GM06990 (cell line): ENCODE data around the gene ZNF407.

Experiments
- DNase-seq: peaks from one replicate; pipeline ENCODE4 v3.0.0-alpha.2; 2011; ENCODE audit not compliant: insufficient read length; ENCODE audit errors: extremely low read depth
- H3K27me3 ChIP-seq: replicated peaks from 2 replicates; pipeline ENCODE4 v1.6.0; 2011; ENCODE audit warnings: low read length; ENCODE audit not compliant: control insufficient read depth, insufficient read depth
- H3K36me3 ChIP-seq: 2 replicates; pipeline ENCODE4 v1.5.1; 2011; ENCODE audit warnings: low read length; ENCODE audit not compliant: control insufficient read depth, insufficient read depth
- H3K4me3 ChIP-seq: replicated peaks from 2 replicates; pipeline ENCODE4 v1.5.1; 2011; ENCODE audit warnings: low read depth, mild to moderate bottlenecking, control low read depth, low read length
- TF ChIP-seq, protein P1 (sequence below): IDR thresholded peaks from 2 replicates; pipeline ENCODE4 v1.5.1; 2011; ENCODE audit warnings: low read length, control low read depth, mild to moderate bottlenecking, inconsistent platforms; ENCODE audit not compliant: insufficient read depth, poor library complexity, severe bottlenecking

The ZNF407 gene

DNA sequence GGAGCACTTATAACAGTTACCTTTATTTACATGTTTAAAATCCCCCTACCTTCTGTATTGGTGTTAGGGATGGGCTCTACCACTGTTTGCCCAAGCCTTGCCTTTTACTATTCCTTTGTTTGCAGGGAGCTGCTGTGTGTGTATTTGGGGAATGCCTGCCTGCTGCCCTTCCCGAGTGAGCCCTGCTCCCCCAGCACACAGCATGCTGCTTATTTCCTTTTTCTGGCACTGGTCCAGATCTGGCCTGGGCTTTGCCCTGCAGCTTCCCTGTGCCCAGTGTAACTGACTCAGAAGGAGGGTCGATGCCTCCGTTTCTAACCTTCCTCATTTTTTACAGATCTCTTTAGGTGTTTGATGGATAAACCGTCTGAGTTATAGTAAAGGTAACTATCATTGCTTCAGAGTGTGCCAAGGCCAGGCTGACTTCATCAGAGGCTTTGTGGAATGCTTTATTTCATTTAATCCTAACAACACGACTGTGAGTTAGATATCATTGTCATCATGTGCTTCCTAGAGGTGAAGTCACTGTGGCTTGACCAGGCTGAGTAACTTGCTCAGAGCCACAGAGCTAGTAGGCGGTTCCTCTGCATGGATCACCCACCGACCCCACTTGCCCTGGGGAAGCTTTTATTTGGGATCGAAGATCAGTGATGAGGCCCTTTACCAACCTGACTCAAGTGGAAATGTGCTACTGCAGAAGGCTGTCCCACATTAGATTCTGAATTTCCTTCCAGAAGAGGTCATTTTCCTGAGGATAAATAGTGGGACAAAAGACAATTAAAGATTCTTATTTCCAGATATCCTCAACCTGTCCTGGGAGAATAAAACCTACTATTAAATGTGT is 238.8 kb downstream of the ZNF407 start:
- no peak for DNase-seq
- no peaks in the 10 kb centered on the region for H3K36me3 ChIP-seq
- no peaks in the 10 kb centered on the region for H3K27me3 ChIP-seq
- TF ChIP-seq, protein P1, sequence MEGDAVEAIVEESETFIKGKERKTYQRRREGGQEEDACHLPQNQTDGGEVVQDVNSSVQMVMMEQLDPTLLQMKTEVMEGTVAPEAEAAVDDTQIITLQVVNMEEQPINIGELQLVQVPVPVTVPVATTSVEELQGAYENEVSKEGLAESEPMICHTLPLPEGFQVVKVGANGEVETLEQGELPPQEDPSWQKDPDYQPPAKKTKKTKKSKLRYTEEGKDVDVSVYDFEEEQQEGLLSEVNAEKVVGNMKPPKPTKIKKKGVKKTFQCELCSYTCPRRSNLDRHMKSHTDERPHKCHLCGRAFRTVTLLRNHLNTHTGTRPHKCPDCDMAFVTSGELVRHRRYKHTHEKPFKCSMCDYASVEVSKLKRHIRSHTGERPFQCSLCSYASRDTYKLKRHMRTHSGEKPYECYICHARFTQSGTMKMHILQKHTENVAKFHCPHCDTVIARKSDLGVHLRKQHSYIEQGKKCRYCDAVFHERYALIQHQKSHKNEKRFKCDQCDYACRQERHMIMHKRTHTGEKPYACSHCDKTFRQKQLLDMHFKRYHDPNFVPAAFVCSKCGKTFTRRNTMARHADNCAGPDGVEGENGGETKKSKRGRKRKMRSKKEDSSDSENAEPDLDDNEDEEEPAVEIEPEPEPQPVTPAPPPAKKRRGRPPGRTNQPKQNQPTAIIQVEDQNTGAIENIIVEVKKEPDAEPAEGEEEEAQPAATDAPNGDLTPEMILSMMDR: no peak
- no peak overlapping the region for H3K4me3 ChIP-seq

DNA sequence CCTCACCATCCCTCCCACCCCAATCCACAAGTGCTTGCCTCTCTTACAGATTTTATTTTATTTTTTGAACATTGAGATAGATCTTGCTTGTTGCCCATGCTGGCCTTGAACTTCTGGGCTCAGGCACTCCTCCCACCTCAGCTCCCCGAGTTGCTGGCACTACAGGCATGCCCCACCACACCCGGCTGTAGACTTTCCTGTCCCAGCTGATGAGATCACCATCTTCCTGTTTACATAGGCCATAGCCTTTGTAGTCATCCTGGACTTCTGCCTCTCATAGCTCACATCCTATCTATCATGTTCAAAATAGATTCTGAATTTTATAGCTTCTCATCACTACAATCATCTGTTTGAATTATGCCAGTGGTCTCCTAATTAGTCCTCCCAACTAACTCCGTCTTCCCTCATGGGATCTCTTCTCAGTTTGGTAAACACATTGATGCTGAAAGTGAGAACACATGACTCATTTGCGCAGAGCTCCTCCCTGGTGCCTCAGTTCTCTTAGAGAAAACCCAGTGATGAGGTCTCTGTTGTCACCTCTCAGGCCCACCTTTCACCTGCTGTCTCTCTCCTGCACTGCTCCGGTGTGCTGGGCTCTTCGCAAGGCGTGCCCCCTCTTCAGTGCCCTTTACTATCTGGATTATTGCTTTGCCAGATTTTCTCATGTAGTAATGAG is 243.0 kb downstream of the ZNF407 start:
- Histone ChIP-seq H3K27me3 (no peaks in the 10 kb centered on the region), H3K36me3 (no peaks in the 10 kb centered on the region), H3K4me3 (no peak overlapping the region)
- TF ChIP-seq, protein P1: no peak
- no peak for DNase-seq

DNA sequence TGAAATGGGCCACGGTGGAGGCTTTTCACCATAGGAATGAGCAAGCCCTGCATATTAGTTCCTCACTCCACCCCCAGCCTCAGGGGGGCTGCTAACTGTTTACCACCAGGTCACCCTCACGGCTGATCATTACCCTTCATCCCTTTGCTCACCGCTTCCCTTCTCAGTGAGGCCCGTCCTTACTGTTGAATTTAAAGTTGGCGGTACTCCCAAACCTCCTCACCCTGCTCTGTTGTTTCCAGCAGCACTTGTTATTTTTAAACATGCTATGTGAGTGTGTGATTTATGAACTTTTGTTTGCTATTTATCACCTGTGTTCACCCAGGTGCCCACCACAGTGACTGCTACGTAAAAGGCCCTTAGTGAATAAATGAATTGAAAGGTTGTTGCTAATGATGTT is 243.6 kb downstream of the ZNF407 start:
- TF ChIP-seq, protein P1: no peak
- no peaks in the 10 kb centered on the region for H3K36me3 ChIP-seq
- no peaks in the 10 kb centered on the region for H3K27me3 ChIP-seq
- H3K4me3 ChIP-seq: no peak overlapping the region
- no peak for DNase-seq

DNA sequence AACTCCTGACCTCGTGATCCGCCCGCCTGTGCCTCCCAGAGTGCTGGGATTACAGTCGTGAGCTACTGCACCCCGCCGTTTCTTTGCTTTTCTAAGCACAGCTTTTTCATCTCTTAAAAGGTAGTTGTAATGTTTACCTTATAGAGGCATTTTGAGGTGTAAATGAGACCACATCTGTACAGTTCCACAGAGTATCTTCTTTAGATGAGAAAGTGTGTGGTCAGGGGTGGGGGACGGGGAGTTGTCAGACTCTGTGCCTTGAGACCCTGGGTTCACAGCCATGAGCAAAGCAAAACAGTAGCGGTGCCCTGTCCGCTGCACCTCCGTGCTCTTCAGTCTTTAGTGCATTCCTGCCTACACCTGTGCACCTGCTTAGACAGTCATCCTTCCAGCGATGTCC is 251.6 kb downstream of the ZNF407 start:
- no peaks in the 10 kb centered on the region for H3K27me3 ChIP-seq
- H3K36me3 ChIP-seq: no peaks in the 10 kb centered on the region
- TF ChIP-seq, protein P1: no peak
- no peak overlapping the region for H3K4me3 ChIP-seq
- DNase-seq: no peak

DNA sequence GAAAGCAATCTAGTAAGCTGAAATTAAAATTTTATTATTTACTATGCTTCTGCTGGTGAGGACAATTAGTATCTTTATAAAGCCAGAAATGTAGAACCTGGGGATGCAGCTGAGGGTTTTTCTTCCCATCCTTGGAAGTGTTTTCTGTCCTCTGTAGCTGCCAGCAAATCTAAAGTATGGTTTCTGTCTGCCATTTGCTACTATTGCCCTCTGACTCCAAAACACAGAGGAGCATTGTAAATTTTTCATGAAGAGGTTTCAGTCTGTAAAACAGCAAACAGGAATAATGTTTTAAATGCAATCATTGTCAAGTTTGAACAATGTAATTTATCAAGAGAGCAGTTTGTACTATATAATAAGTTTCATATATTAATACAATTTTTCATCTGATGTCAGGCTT is 258.8 kb downstream of the ZNF407 start:
- Histone ChIP-seq H3K27me3 (no peaks in the 10 kb centered on the region), H3K36me3 (no peaks in the 10 kb centered on the region), H3K4me3 (no peak overlapping the region)
- DNase-seq: no peak
- TF ChIP-seq, protein P1: no peak

DNA sequence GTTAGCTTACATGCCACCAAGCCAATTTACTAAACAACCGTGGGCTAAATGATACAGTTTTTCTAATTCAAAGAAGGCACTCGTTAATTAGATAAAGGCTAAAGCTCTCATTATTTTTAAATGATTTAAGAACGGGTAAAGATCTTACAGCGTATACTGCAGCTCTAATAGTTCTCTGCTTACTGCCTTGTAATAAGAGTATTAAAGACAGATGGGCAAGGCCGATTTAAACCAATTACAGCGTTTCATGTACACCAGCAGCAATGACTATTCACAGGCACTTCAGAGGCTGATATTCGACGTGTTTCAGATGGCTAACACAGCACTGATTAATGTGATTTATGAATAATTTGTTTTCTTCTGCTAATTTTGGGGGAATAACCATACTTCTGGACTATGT is 259.3 kb downstream of the ZNF407 start:
- H3K27me3 ChIP-seq: no peaks in the 10 kb centered on the region
- H3K4me3 ChIP-seq: no peak overlapping the region
- DNase-seq: no peak
- no peaks in the 10 kb centered on the region for H3K36me3 ChIP-seq
- TF ChIP-seq, protein P1: no peak
